NK-92 treated with Interleukin-12 subunit alpha and Interleukin-12 subunit beta, amount 100 ng/mL, for 24 hours (cell line): ENCODE results near the gene ARPC5L.
"Not testable (repeated sequence)": the region's sequence is repeated elsewhere in the genome, so short reads cannot be mapped to it uniquely, and the experiment has no call there.

Experiments used
- DNase-seq: peaks from one replicate; lab custom pipeline; 2025; lab: John Stamatoyannopoulos, UW

The ARPC5L gene

GRCh38 chr9:124841075-124841821 lies 20.7 kb upstream of the ARPC5L start:
- DNase-seq, result no peak

GRCh38 chr9:124843456-124844034 lies 18.4 kb upstream of the ARPC5L start:
- no peak for DNase-seq

GRCh38 chr9:124844291-124844690 lies 17.6 kb upstream of the ARPC5L start:
- DNase-seq, result no peak

- not testable (repeated sequence) for DNase-seq
Measured at GRCh38 chr9:124846467-124846866, 15.5 kb upstream of the ARPC5L start.

GRCh38 chr9:124846969-124847368 lies 15.0 kb upstream of the ARPC5L start:
- no peak for DNase-seq

- no peak for DNase-seq
Measured at GRCh38 chr9:124849801-124850200, 12.1 kb upstream of the ARPC5L start.

GRCh38 chr9:124852121-124852828 lies 9.7 kb upstream of the ARPC5L start:
- DNase-seq, result no peak

- peak; percentile 71 for DNase-seq
Measured at GRCh38 chr9:124852829-124853531, 8.9 kb upstream of the ARPC5L start, which contains the start of gene WDR38. WDR38 (plus strand) TSS chr9:124853460; CDS start chr9:124853532, 72 bp downstream.

GRCh38 chr9:124853605-124854143 lies 8.3 kb upstream of the ARPC5L start:
- DNase-seq, result no peak

- DNase-seq, result no peak
Measured at GRCh38 chr9:124854161-124854560, 7.8 kb upstream of the ARPC5L start.

- DNase-seq, result no peak
Measured at GRCh38 chr9:124854822-124855221, 7.1 kb upstream of the ARPC5L start.

- no peak for DNase-seq
Measured at GRCh38 chr9:124855566-124855943, 6.4 kb upstream of the ARPC5L start.

GRCh38 chr9:124855944-124856765 lies 5.8 kb upstream of the ARPC5L start:
- no peak for DNase-seq

- DNase-seq, result no peak
Measured at GRCh38 chr9:124857533-124858162, 4.3 kb upstream of the ARPC5L start.

- DNase-seq, result no peak
Measured at GRCh38 chr9:124858330-124859046, 3.4 kb upstream of the ARPC5L start.

- no peak for DNase-seq
Measured at GRCh38 chr9:124859803-124860581, 1.9 kb upstream of the ARPC5L start.

GRCh38 chr9:124860582-124861341 lies 1.2 kb upstream of the ARPC5L start:
- DNase-seq, result no peak

GRCh38 chr9:124863371-124863871 lies 1.5 kb downstream of the ARPC5L start:
- DNase-seq, result no peak
